ENCODE measurements around the gene ZSCAN18. TPM values are rescaled to one million over a fixed set of nuclear protein-coding genes. Genes with fewer than 3 reads are reported as not detected.

ZSCAN18 gene
- total RNA-seq, 1 donor from 2014 or later: 31.8 TPM

DNA sequence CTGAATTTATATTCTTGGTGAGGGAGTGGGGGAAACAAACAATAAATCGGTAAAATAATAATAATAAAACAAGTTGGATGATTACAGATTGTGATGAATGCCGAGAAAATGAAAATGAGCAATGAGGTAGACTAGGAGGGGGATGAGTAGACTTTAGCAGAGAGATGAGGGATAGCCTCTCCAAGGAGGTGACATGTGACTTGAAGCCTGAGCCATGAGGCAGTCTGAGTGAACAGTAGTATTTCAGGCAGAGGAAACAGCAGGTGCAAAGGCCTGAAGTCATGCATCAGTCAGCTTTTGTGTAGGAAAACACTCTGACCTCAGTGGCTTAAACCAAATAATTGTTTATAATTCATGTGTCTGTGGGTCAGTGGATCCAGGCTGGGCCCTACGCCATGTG lies 34.3 kb downstream of the ZSCAN18 start:
- no peak for TF ChIP-seq EZH2 (IDR thresholded peaks at IDR 0.05; ENCODE audit: insufficient read depth, low read length)
- TF ChIP-seq, protein P1, sequence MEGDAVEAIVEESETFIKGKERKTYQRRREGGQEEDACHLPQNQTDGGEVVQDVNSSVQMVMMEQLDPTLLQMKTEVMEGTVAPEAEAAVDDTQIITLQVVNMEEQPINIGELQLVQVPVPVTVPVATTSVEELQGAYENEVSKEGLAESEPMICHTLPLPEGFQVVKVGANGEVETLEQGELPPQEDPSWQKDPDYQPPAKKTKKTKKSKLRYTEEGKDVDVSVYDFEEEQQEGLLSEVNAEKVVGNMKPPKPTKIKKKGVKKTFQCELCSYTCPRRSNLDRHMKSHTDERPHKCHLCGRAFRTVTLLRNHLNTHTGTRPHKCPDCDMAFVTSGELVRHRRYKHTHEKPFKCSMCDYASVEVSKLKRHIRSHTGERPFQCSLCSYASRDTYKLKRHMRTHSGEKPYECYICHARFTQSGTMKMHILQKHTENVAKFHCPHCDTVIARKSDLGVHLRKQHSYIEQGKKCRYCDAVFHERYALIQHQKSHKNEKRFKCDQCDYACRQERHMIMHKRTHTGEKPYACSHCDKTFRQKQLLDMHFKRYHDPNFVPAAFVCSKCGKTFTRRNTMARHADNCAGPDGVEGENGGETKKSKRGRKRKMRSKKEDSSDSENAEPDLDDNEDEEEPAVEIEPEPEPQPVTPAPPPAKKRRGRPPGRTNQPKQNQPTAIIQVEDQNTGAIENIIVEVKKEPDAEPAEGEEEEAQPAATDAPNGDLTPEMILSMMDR (IDR thresholded peaks at IDR 0.05; ENCODE audit: insufficient read depth, low read depth, low read length): no peak
- Histone ChIP-seq H3K4me3 (ENCODE audit: insufficient read depth, low read depth, low read length) (no peak overlapping the region), H3K4me1 (ENCODE audit: insufficient read depth, low read length) (no peaks in the 10 kb centered on the region), H3K27ac (ENCODE audit: low read depth, low read length) (no peak overlapping the region), H2AFZ (ENCODE audit: low read depth, low read length) (no peak overlapping the region), H4K20me1 (ENCODE audit: insufficient read depth, low read length) (no peaks in the 10 kb centered on the region), H3K4me2 (ENCODE audit: low read length) (no peak overlapping the region), H3K79me2 (ENCODE audit: insufficient read depth, low read length) (no peaks in the 10 kb centered on the region), H3K36me3 (ENCODE audit: insufficient read depth, low read length) (no peaks in the 10 kb centered on the region), H3K9ac (ENCODE audit: low read length) (no peak overlapping the region), H3K9me3 (ENCODE audit: insufficient read depth, low read depth, low read length) (peaks cover 61% of the 10 kb centered on the region), H3K27me3 (ENCODE audit: insufficient read depth, low read length) (no peaks in the 10 kb centered on the region)
- DNase-seq (ENCODE audit: low read depth) (no peak), FAIRE-seq (no peak)
- H3K9me3 Mint-ChIP-seq (ENCODE audit: unreplicated experiment): peaks cover 51% of the 10 kb centered on the region
- H3K4me1 Mint-ChIP-seq (ENCODE audit: low read depth, unreplicated experiment): no peaks in the 10 kb centered on the region
- no peak overlapping the region for H3K27ac Mint-ChIP-seq (ENCODE audit: unreplicated experiment)
- H3K27me3 Mint-ChIP-seq (ENCODE audit: low read depth, unreplicated experiment): no peaks in the 10 kb centered on the region
- no peak overlapping the region for H3K4me3 Mint-ChIP-seq (ENCODE audit: unreplicated experiment)
- peaks cover 39% of the 10 kb centered on the region for H3K36me3 Mint-ChIP-seq (ENCODE audit: low read depth, unreplicated experiment)

DNA sequence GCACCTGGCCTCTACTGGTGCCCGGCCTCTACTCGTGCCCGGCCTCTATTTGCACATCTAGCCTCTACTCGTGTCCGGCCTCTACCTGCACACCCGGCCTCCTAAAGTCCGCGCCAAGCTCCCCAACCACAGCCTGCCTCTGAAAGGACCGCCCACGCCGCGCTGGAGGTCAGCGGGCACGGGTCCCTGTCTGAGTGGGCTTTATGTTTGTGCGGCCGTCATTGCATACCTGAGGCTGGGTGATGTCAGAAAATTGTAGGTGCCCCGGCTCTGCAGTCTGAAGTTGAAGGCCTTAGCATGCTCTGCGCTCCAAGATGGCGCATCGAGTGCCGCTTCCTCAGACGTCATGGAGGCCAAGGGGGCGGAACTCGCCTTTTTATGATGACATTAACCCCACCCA lies 37.8 kb downstream of the ZSCAN18 start:
- Histone ChIP-seq H3K9me3 (ENCODE audit: insufficient read depth, low read depth, low read length) (peaks cover 29% of the 10 kb centered on the region), H3K4me2 (ENCODE audit: low read length) (peak overlapping the region; percentile 80), H3K27me3 (ENCODE audit: insufficient read depth, low read length) (no peaks in the 10 kb centered on the region), H3K36me3 (ENCODE audit: insufficient read depth, low read length) (no peaks in the 10 kb centered on the region), H3K9ac (ENCODE audit: low read length) (no peak overlapping the region), H3K4me1 (ENCODE audit: insufficient read depth, low read length) (no peaks in the 10 kb centered on the region), H2AFZ (ENCODE audit: low read depth, low read length) (no peak overlapping the region), H3K27ac (ENCODE audit: low read depth, low read length) (no peak overlapping the region), H3K4me3 (ENCODE audit: insufficient read depth, low read depth, low read length) (no peak overlapping the region), H4K20me1 (ENCODE audit: insufficient read depth, low read length) (no peaks in the 10 kb centered on the region), H3K79me2 (ENCODE audit: insufficient read depth, low read length) (no peaks in the 10 kb centered on the region)
- H3K27ac Mint-ChIP-seq (ENCODE audit: unreplicated experiment): no peak overlapping the region
- peaks cover 16% of the 10 kb centered on the region for H3K36me3 Mint-ChIP-seq (ENCODE audit: low read depth, unreplicated experiment)
- FAIRE-seq (no peak), DNase-seq (ENCODE audit: low read depth) (no peak)
- TF ChIP-seq EZH2 (IDR thresholded peaks at IDR 0.05; ENCODE audit: insufficient read depth, low read length): no peak
- TF ChIP-seq, protein P1 (IDR thresholded peaks at IDR 0.05; ENCODE audit: insufficient read depth, low read depth, low read length): no peak
- H3K4me1 Mint-ChIP-seq (ENCODE audit: low read depth, unreplicated experiment): no peaks in the 10 kb centered on the region
- peaks cover 42% of the 10 kb centered on the region for H3K9me3 Mint-ChIP-seq (ENCODE audit: unreplicated experiment)
- peaks cover 3% of the 10 kb centered on the region for H3K27me3 Mint-ChIP-seq (ENCODE audit: low read depth, unreplicated experiment)
- peak overlapping the region; percentile 68 for H3K4me3 Mint-ChIP-seq (ENCODE audit: unreplicated experiment)

DNA sequence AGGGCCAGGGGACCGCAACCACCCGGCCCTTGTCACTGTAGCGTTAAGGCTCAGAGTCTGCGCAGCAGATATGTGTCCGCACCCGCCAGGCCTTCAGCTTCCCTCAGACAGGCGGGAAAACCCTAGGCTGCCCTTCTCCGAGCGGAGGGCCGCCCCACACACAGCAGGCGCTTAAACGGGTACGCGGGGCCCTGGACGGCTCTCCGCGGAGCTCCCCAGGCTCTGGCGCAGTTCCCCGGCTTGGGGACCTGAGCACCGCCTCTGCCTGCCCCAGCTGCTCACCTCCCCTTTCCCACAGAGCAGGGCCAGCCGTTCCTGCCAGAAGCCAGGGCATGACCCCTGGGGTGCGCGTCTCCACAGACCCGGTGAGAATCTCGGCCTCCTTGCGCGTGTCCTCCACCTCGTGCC lies 38.4 kb downstream of the ZSCAN18 start:
- peak overlapping the region; percentile 80 for H3K4me2 ChIP-seq (ENCODE audit: low read length)
- Mint-ChIP-seq H3K9me3 (ENCODE audit: unreplicated experiment) (peaks cover 41% of the 10 kb centered on the region), H3K4me3 (ENCODE audit: unreplicated experiment) (no peak overlapping the region), H3K4me1 (ENCODE audit: low read depth, unreplicated experiment) (no peaks in the 10 kb centered on the region), H3K27ac (ENCODE audit: unreplicated experiment) (no peak overlapping the region), H3K27me3 (ENCODE audit: low read depth, unreplicated experiment) (peaks cover 3% of the 10 kb centered on the region), H3K36me3 (ENCODE audit: low read depth, unreplicated experiment) (peaks cover 15% of the 10 kb centered on the region)
- no peaks in the 10 kb centered on the region for H3K36me3 ChIP-seq (ENCODE audit: insufficient read depth, low read length)
- peak overlapping the region; percentile 57 for H3K4me3 ChIP-seq (ENCODE audit: insufficient read depth, low read depth, low read length)
- H3K9me3 ChIP-seq (ENCODE audit: insufficient read depth, low read depth, low read length): peaks cover 24% of the 10 kb centered on the region
- H3K4me1 ChIP-seq (ENCODE audit: insufficient read depth, low read length): no peaks in the 10 kb centered on the region
- FAIRE-seq (no peak), DNase-seq (ENCODE audit: low read depth) (no peak)
- peak overlapping the region; percentile 68 for H3K9ac ChIP-seq (ENCODE audit: low read length)
- H3K27ac ChIP-seq (ENCODE audit: low read depth, low read length): no peak overlapping the region
- TF ChIP-seq, protein P1 (IDR thresholded peaks at IDR 0.05; ENCODE audit: insufficient read depth, low read depth, low read length): no peak
- no peak for TF ChIP-seq EZH2 (IDR thresholded peaks at IDR 0.05; ENCODE audit: insufficient read depth, low read length)
- H4K20me1 ChIP-seq (ENCODE audit: insufficient read depth, low read length): no peaks in the 10 kb centered on the region
- no peaks in the 10 kb centered on the region for H3K79me2 ChIP-seq (ENCODE audit: insufficient read depth, low read length)
- H3K27me3 ChIP-seq (ENCODE audit: insufficient read depth, low read length): no peaks in the 10 kb centered on the region
- peak overlapping the region; percentile 91 for H2AFZ ChIP-seq (ENCODE audit: low read depth, low read length)

Data from astrocyte (in vitro differentiated cells and primary cell).